ENCODE measurements around the gene NXPE4.

The NXPE4 gene

GRCh38 chr11:114556135-114556534 lies 39.5 kb downstream of the NXPE4 start:
- no peak for DNase-seq

DNA sequence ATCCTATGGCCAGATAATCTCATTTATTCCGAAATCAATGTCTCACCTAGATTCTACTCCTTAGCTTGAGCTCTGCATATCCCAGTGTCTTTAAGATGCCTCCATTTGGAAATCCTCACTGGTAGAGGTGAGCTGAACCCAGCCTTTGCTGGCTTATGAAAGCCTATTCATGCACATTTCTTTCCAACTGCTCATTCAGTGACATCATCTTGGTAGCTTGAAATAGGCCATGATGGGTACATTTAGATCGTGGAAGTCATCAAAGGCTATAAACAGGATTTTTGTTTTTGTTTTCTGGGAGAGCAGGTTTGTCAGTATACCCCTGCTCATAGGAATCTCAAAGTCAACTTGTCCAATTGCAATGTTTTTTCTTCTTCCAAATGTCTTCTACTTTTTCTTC lies 41.9 kb downstream of the NXPE4 start:
- DNase-seq, result no peak

DNA sequence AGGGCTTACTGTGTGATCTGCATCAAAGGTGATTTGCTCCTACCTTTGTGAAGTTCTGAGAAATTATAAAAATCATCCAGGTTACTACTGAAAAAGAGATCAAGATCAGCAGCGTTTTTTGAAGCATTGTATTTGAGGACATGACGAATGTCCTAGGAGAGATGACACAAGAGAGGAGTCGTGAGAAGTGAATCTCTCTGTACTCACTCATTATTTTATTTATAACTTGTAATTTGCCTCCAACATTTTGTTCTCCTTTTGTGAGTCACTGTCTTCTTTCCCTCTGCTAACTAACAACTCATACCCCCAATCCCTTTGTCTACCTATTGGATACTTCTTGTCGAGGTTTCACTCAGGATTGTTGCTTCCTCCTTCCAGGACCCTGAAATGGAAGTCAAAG lies 44.5 kb downstream of the NXPE4 start:
- DNase-seq, result no peak

- DNase-seq, result no peak
Observed at GRCh38 chr11:114525682-114526081, 69.9 kb downstream of the NXPE4 start.

DNA sequence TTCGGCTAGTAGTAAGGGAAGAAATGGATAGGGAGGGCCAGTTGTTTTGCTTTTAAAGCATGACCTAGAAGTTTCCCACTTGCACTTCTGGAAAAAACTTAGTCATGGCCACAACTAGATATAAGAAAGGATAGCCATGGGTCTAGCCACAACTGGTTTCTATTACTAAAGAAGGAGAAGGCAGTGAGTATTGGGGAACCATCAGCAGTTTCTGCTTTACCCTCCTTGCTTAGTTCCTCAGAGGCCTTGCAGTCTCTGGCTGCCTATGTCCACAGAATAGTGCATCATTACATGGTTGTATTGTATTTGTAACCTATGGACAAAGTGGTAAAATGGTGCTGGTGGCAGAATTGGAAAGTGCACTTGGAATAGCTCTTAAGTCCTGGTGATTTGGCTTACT lies 71.5 kb downstream of the NXPE4 start:
- DNase-seq, result no peak

GRCh38 chr11:114522818-114523217 lies 72.8 kb downstream of the NXPE4 start:
- DNase-seq, result no peak
